Natural killer cell (primary cell): ENCODE results near the gene SLC66A3. TPM values are rescaled to one million over a fixed set of nuclear protein-coding genes. Genes with fewer than 3 reads are reported as not detected.

Experiments
- ATAC-seq, 3 donors: fragments of 150-1000 bp in 2 of 3; fragments of 200-7000 bp in 1 of 3; cut with Tn5 transposase; 1 replicate in 1 of 3; 2 replicates in 2 of 3; pipeline ENCODE4 v1.10.0; 2021; ENCODE audit warnings: mild to moderate bottlenecking in 2 of 3, moderate library complexity in 2 of 3
- DNase-seq, 2 donors: peaks; one replicate each; pipeline versions ENCODE4 v3.0.0 to v3.0.0-alpha.2; 2013 to 2021; ENCODE audit warnings: mixed read lengths in 1 of 2
- H3K27ac ChIP-seq: one replicate; pipeline ENCODE4 v1.5.1; 2013; ENCODE audit warnings: mild to moderate bottlenecking, low read length
- H3K27me3 ChIP-seq: one replicate; pipeline ENCODE4 v1.6.1; 2013; ENCODE audit warnings: low read length; ENCODE audit not compliant: control insufficient read depth, insufficient read depth
- H3K36me3 ChIP-seq: one replicate; pipeline ENCODE4 v1.6.1; 2013; ENCODE audit warnings: low read length; ENCODE audit not compliant: control insufficient read depth, insufficient read depth
- H3K4me1 ChIP-seq: one replicate; pipeline ENCODE4 v1.6.1; 2013; ENCODE audit warnings: low read length; ENCODE audit not compliant: control insufficient read depth, insufficient read depth
- H3K4me3 ChIP-seq: one replicate; pipeline ENCODE4 v1.5.1; 2013; ENCODE audit warnings: low read length
- H3K9me3 ChIP-seq: one replicate; pipeline ENCODE4 v1.6.1; 2013; ENCODE audit warnings: low read length; ENCODE audit not compliant: control insufficient read depth, insufficient read depth
- H3K27ac Mint-ChIP-seq, 2 donors: one replicate each; pipeline ENCODE4 v1.8.0; 2022; ENCODE audit warnings: mild to moderate bottlenecking in 2 of 2, mixed read lengths in 2 of 2, moderate library complexity in 1 of 2
- H3K27me3 Mint-ChIP-seq, 2 donors: one replicate each; pipeline ENCODE4 v1.8.0; 2022; ENCODE audit warnings: low read depth in 2 of 2, mixed read lengths in 2 of 2
- H3K36me3 Mint-ChIP-seq: one replicate; pipeline ENCODE4 v1.8.0; 2022; ENCODE audit warnings: mixed read lengths
- H3K4me1 Mint-ChIP-seq, 2 donors: one replicate each; pipeline ENCODE4 v1.8.0; 2022; ENCODE audit warnings: mixed read lengths in 2 of 2
- H3K4me3 Mint-ChIP-seq: one replicate; pipeline ENCODE4 v1.8.0; 2022; ENCODE audit warnings: mild to moderate bottlenecking, moderate library complexity, mixed read lengths
- H3K9me3 Mint-ChIP-seq, 2 donors: one replicate each; pipeline ENCODE4 v1.8.0; 2022; ENCODE audit warnings: mixed read lengths in 2 of 2
- CTCF ChIP-seq: fragments of 200-600 bp; IDR thresholded peaks from one replicate; pipeline ENCODE4 v1.8.0; 2022; ENCODE audit warnings: antibody characterized with exemption
- WGBS: methylation state at CpG from one replicate; pipeline ENCODE4 v1.1.7; 2013; ENCODE audit warnings: missing lambda C conversion rate; ENCODE audit not compliant: insufficient coverage; 5-methylcytosine and 5-hydroxymethylcytosine counted together
- intact Hi-C: fragments of 100-400 bp; cut with micrococcal nuclease; formaldehyde crosslinking; loops from one replicate; pipeline ENCODE4 v1.14.2; 2022
- total RNA-seq, 4 donors: library from RNA; stranded (reverse); fragments of 120-200 nt in 1 of 4; gene quantifications; one replicate each; pipeline versions ENCODE4 v1.2.3 to v1.2.4, GENCODE V29; 2013 to 2022

SLC66A3 gene
- total RNA-seq, 3 donors from 2014 or later (not counting 1 experiment from before 2014, with no cell fraction given): 21.8 to 23.7 (median 22.5) TPM

GRCh38 chr2:11213975-11214374 lies 58.7 kb downstream of the SLC66A3 start:
- H3K36me3 ChIP-seq: peaks cover 41% of the 10 kb centered on the region
- Mint-ChIP-seq H3K27ac (no peak overlapping the region), H3K4me1 (no peaks in the 10 kb centered on the region), H3K9me3 (no peaks in the 10 kb centered on the region), H3K36me3 (no peaks in the 10 kb centered on the region), H3K27me3 (no peaks in the 10 kb centered on the region), H3K4me3 (no peak overlapping the region)
- no peak overlapping the region for H3K4me3 ChIP-seq
- no peaks in the 10 kb centered on the region for H3K27me3 ChIP-seq
- 89% methylated on average over 1 of the region's 1 CpG for WGBS
- intact Hi-C loops: no loop called here
- TF ChIP-seq CTCF: no peak
- no peaks in the 10 kb centered on the region for H3K4me1 ChIP-seq
- H3K9me3 ChIP-seq: no peaks in the 10 kb centered on the region
- DNase-seq (no peak), ATAC-seq (no peak)
- H3K27ac ChIP-seq: no peak overlapping the region

- no peaks in the 10 kb centered on the region for H3K4me1 Mint-ChIP-seq
- no peaks in the 10 kb centered on the region for H3K9me3 Mint-ChIP-seq
- no peaks in the 10 kb centered on the region for H3K36me3 Mint-ChIP-seq
- H3K4me1 ChIP-seq: no peaks in the 10 kb centered on the region
- peaks cover 39% of the 10 kb centered on the region for H3K36me3 ChIP-seq
- H3K4me3 ChIP-seq: no peak overlapping the region
- H3K4me3 Mint-ChIP-seq: no peak overlapping the region
- TF ChIP-seq CTCF: no peak
- no peak overlapping the region for H3K27ac ChIP-seq
- WGBS: 94% methylated on average over 4 of the region's 4 CpGs
- ATAC-seq: no peak
- H3K27ac Mint-ChIP-seq: no peak overlapping the region
- intact Hi-C loops: no loop called here
- DNase-seq: no peak
- no peaks in the 10 kb centered on the region for H3K27me3 Mint-ChIP-seq
- H3K9me3 ChIP-seq: no peaks in the 10 kb centered on the region
- H3K27me3 ChIP-seq: no peaks in the 10 kb centered on the region
Observed at GRCh38 chr2:11214770-11215169, 59.5 kb downstream of the SLC66A3 start.

GRCh38 chr2:11215407-11215806 lies 60.1 kb downstream of the SLC66A3 start:
- H3K36me3 Mint-ChIP-seq: no peaks in the 10 kb centered on the region

More at GRCh38 chr2:11215407-11215806, 60.1 kb downstream of the SLC66A3 start:
- no peak overlapping the region for H3K27ac ChIP-seq
- H3K9me3 ChIP-seq: no peaks in the 10 kb centered on the region
- no peaks in the 10 kb centered on the region for H3K4me1 ChIP-seq
- H3K27me3 ChIP-seq: no peaks in the 10 kb centered on the region
- no peak overlapping the region for H3K27ac Mint-ChIP-seq
- H3K4me3 Mint-ChIP-seq: no peak overlapping the region
- intact Hi-C loops: no loop called here
- H3K27me3 Mint-ChIP-seq: no peaks in the 10 kb centered on the region
- DNase-seq: no peak
- no peaks in the 10 kb centered on the region for H3K9me3 Mint-ChIP-seq
- no peaks in the 10 kb centered on the region for H3K4me1 Mint-ChIP-seq
- H3K36me3 ChIP-seq: peaks cover 40% of the 10 kb centered on the region
- no peak overlapping the region for H3K4me3 ChIP-seq
- no peak for TF ChIP-seq CTCF
- 100% methylated on average over 2 of the region's 3 CpGs for WGBS
- ATAC-seq: no peak
